ENCODE measurements around the gene AKNAD1. TPM values are rescaled to one million over a fixed set of nuclear protein-coding genes. Genes with fewer than 3 reads are reported as not detected.

Gene AKNAD1
- total and polyA plus RNA-seq, 10 of the 15 experiments (the other 5 are each of a cell fraction or from before 2014, with no cell fraction given): 0.05 to 0.13 (median 0.10) TPM; not detected in 7

DNA sequence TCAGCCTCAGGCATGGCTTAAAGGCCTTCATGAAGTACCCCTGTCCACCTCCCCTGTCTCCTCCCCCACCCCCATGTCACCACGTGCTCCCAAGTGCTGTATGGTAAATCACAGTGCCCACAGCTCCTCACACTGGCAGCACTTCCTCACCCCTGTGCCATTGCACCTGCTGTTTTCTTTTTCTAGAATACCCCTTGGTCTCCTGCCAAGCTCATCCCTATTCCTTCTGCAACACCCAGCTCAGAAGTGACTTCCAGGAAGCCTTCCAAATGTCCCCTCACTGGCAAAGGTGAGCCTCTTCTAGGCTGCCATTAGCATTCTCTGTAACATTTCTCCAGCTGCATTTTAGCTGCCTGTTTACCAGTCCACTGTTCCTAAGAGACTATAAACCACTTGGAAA is 9.4 kb downstream of the AKNAD1 start (continued):
- TF ChIP-seq MTA3 (IDR thresholded peaks at IDR 0.05; ENCODE audit: borderline replicate concordance, low read length) (no peak), RAD51 (IDR thresholded peaks at IDR 0.05) (no peak), PAX5 (IDR thresholded peaks at IDR 0.05; ENCODE audit: borderline replicate concordance, low read depth, low read length) (no peak), TCF3 (IDR thresholded peaks at IDR 0.05; ENCODE audit: borderline replicate concordance, insufficient read depth, low read depth, low read length) (no peak), RFX5 (IDR thresholded peaks at IDR 0.05; ENCODE audit: low read depth, low read length) (no peak), DPF2 (IDR thresholded peaks at IDR 0.05) (no peak), CUX1 (IDR thresholded peaks at IDR 0.05; ENCODE audit: insufficient replicate concordance, low read depth, low read length) (no peak), NFYA (IDR thresholded peaks at IDR 0.05; ENCODE audit: borderline replicate concordance, low read depth, low read length) (no peak), POU2F2 (IDR thresholded peaks at IDR 0.05; ENCODE audit: borderline replicate concordance, low read depth, low read length) (no peak)
- TF ChIP-seq, protein P1, sequence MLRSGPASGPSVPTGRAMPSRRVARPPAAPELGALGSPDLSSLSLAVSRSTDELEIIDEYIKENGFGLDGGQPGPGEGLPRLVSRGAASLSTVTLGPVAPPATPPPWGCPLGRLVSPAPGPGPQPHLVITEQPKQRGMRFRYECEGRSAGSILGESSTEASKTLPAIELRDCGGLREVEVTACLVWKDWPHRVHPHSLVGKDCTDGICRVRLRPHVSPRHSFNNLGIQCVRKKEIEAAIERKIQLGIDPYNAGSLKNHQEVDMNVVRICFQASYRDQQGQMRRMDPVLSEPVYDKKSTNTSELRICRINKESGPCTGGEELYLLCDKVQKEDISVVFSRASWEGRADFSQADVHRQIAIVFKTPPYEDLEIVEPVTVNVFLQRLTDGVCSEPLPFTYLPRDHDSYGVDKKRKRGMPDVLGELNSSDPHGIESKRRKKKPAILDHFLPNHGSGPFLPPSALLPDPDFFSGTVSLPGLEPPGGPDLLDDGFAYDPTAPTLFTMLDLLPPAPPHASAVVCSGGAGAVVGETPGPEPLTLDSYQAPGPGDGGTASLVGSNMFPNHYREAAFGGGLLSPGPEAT (IDR thresholded peaks at IDR 0.05; ENCODE audit: low read depth): no peak

Data from GM12878 (cell line).